ENCODE results near the gene NPEPPS. TPM values are rescaled to one million over a fixed set of nuclear protein-coding genes. Genes with fewer than 3 reads are reported as not detected.
A peak's percentile ranks its signal among the peaks of the same experiment; 100 is the strongest.
"Not testable (repeated sequence)": the region's sequence is repeated elsewhere in the genome, so short reads cannot be mapped to it uniquely, and the experiment has no call there.

Gene NPEPPS
- total RNA-seq, 1 donor from 2014 or later = 143 TPM

GRCh38 chr17:47518880-47519279, 12.0 kb upstream of the NPEPPS start:
- H3K27me3 ChIP-seq (ENCODE audit: insufficient read depth, low read length); H3K4me1 Mint-ChIP-seq (ENCODE audit: low read depth, unreplicated experiment); H3K4me3 ChIP-seq (ENCODE audit: insufficient read depth, low read depth, low read length); H3K27ac ChIP-seq (ENCODE audit: low read depth, low read length); H3K36me3 ChIP-seq (ENCODE audit: insufficient read depth, low read length); H3K9ac ChIP-seq (ENCODE audit: low read length); H4K20me1 ChIP-seq (ENCODE audit: insufficient read depth, low read length); H3K27ac Mint-ChIP-seq (ENCODE audit: unreplicated experiment); H2AFZ ChIP-seq (ENCODE audit: low read depth, low read length); H3K9me3 ChIP-seq (ENCODE audit: insufficient read depth, low read depth, low read length); H3K79me2 ChIP-seq (ENCODE audit: insufficient read depth, low read length); H3K36me3 Mint-ChIP-seq (ENCODE audit: low read depth, unreplicated experiment); H3K4me1 ChIP-seq (ENCODE audit: insufficient read depth, low read length); H3K27me3 Mint-ChIP-seq (ENCODE audit: low read depth, unreplicated experiment); H3K4me3 Mint-ChIP-seq (ENCODE audit: unreplicated experiment); H3K9me3 Mint-ChIP-seq (ENCODE audit: unreplicated experiment); H3K4me2 ChIP-seq (ENCODE audit: low read length): not testable (repeated sequence)
- DNase-seq (ENCODE audit: low read depth) = peak; percentile 21
- FAIRE-seq = peak; percentile 9

DNA sequence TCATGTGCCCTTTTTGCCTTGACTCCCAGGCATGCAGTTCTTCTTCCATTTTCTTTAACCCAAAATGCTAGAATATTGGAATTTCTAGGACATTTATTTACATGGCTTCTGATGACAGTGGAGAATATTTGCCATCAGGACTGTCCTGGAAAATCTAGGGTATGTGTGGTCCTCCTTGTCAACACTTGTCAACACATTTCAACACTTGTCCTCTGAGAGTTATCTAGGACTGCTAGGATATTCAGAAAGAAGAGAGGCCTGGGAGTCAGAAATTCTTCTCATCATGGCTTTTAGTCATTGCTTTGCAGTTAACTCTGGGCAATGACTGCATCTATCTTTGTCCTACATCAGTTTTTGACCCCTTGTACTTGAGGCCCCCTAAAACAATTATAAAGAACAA, 11.5 kb upstream of the NPEPPS start:
- DNase-seq (ENCODE audit: low read depth); H3K27ac ChIP-seq (ENCODE audit: low read depth, low read length); H3K4me2 ChIP-seq (ENCODE audit: low read length); H2AFZ ChIP-seq (ENCODE audit: low read depth, low read length); H3K4me3 Mint-ChIP-seq (ENCODE audit: unreplicated experiment); H3K9ac ChIP-seq (ENCODE audit: low read length); FAIRE-seq; H3K4me1 Mint-ChIP-seq (ENCODE audit: low read depth, unreplicated experiment); H3K4me3 ChIP-seq (ENCODE audit: insufficient read depth, low read depth, low read length); H3K27me3 Mint-ChIP-seq (ENCODE audit: low read depth, unreplicated experiment); H3K9me3 ChIP-seq (ENCODE audit: insufficient read depth, low read depth, low read length); H3K9me3 Mint-ChIP-seq (ENCODE audit: unreplicated experiment); H3K27ac Mint-ChIP-seq (ENCODE audit: unreplicated experiment); H3K27me3 ChIP-seq (ENCODE audit: insufficient read depth, low read length); H3K36me3 Mint-ChIP-seq (ENCODE audit: low read depth, unreplicated experiment); H3K36me3 ChIP-seq (ENCODE audit: insufficient read depth, low read length); H3K79me2 ChIP-seq (ENCODE audit: insufficient read depth, low read length); H3K4me1 ChIP-seq (ENCODE audit: insufficient read depth, low read length); H4K20me1 ChIP-seq (ENCODE audit: insufficient read depth, low read length): not testable (repeated sequence)

DNA sequence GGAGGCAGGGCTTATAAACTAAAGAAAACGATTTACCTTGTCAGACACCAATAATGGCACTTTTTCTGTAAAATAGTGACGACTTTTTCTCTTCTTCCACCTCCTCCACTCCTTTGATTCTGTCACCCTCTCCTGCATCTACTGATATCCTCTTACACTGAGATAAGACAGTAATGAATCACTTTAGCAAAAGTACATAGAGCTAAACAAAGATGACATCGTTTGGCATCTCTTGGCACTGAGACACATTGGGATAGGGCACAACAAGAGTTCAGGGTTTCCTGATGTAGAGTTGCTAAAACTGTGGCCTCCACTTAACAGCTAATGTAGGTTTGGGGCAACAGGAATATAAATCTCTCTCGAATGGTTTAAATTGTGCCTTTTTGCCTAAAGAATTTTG, 10.6 kb upstream of the NPEPPS start:
- FAIRE-seq; H3K9me3 Mint-ChIP-seq (ENCODE audit: unreplicated experiment); H3K9ac ChIP-seq (ENCODE audit: low read length); DNase-seq (ENCODE audit: low read depth); H4K20me1 ChIP-seq (ENCODE audit: insufficient read depth, low read length); H3K4me2 ChIP-seq (ENCODE audit: low read length); H3K9me3 ChIP-seq (ENCODE audit: insufficient read depth, low read depth, low read length); H2AFZ ChIP-seq (ENCODE audit: low read depth, low read length); H3K27ac Mint-ChIP-seq (ENCODE audit: unreplicated experiment); H3K4me1 Mint-ChIP-seq (ENCODE audit: low read depth, unreplicated experiment); H3K27ac ChIP-seq (ENCODE audit: low read depth, low read length); H3K27me3 ChIP-seq (ENCODE audit: insufficient read depth, low read length); H3K4me3 Mint-ChIP-seq (ENCODE audit: unreplicated experiment); H3K36me3 ChIP-seq (ENCODE audit: insufficient read depth, low read length); H3K79me2 ChIP-seq (ENCODE audit: insufficient read depth, low read length); H3K36me3 Mint-ChIP-seq (ENCODE audit: low read depth, unreplicated experiment); H3K4me1 ChIP-seq (ENCODE audit: insufficient read depth, low read length); H3K4me3 ChIP-seq (ENCODE audit: insufficient read depth, low read depth, low read length); H3K27me3 Mint-ChIP-seq (ENCODE audit: low read depth, unreplicated experiment): not testable (repeated sequence)

GRCh38 chr17:47521434-47521833, 9.5 kb upstream of the NPEPPS start:
- H4K20me1 ChIP-seq (ENCODE audit: insufficient read depth, low read length); H3K9me3 Mint-ChIP-seq (ENCODE audit: unreplicated experiment); H3K4me1 Mint-ChIP-seq (ENCODE audit: low read depth, unreplicated experiment); H3K9ac ChIP-seq (ENCODE audit: low read length); H2AFZ ChIP-seq (ENCODE audit: low read depth, low read length); H3K4me3 ChIP-seq (ENCODE audit: insufficient read depth, low read depth, low read length); H3K4me2 ChIP-seq (ENCODE audit: low read length); H3K27ac ChIP-seq (ENCODE audit: low read depth, low read length); H3K36me3 Mint-ChIP-seq (ENCODE audit: low read depth, unreplicated experiment); H3K4me3 Mint-ChIP-seq (ENCODE audit: unreplicated experiment); H3K27me3 Mint-ChIP-seq (ENCODE audit: low read depth, unreplicated experiment); DNase-seq (ENCODE audit: low read depth); H3K27ac Mint-ChIP-seq (ENCODE audit: unreplicated experiment); H3K36me3 ChIP-seq (ENCODE audit: insufficient read depth, low read length); H3K4me1 ChIP-seq (ENCODE audit: insufficient read depth, low read length); FAIRE-seq; H3K27me3 ChIP-seq (ENCODE audit: insufficient read depth, low read length); H3K79me2 ChIP-seq (ENCODE audit: insufficient read depth, low read length); H3K9me3 ChIP-seq (ENCODE audit: insufficient read depth, low read depth, low read length): not testable (repeated sequence)

DNA sequence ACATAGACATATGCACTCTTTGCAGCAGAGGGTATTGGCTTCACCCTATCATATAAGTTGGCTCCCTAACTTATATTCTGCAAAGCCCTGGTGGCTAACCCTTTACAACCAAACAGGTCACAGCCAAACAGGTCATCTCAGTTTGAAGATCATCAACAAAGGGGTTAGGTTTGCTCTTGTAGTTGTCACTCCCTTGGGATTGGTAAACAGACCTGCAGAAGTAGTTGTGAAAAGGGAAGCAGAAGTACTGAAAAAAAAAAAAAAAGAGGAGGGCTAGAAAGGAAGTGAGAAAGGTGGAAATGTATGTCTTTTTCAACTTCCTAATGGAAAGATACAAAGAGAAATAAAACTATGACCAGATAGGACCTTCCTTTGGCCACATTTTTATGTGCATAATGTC, 8.6 kb upstream of the NPEPPS start:
- H3K27me3 ChIP-seq (ENCODE audit: insufficient read depth, low read length); H3K4me2 ChIP-seq (ENCODE audit: low read length); H4K20me1 ChIP-seq (ENCODE audit: insufficient read depth, low read length); H3K79me2 ChIP-seq (ENCODE audit: insufficient read depth, low read length); H3K4me3 Mint-ChIP-seq (ENCODE audit: unreplicated experiment); H3K9me3 Mint-ChIP-seq (ENCODE audit: unreplicated experiment); DNase-seq (ENCODE audit: low read depth); H3K4me3 ChIP-seq (ENCODE audit: insufficient read depth, low read depth, low read length); H3K27ac ChIP-seq (ENCODE audit: low read depth, low read length); FAIRE-seq; H2AFZ ChIP-seq (ENCODE audit: low read depth, low read length); H3K4me1 ChIP-seq (ENCODE audit: insufficient read depth, low read length); H3K4me1 Mint-ChIP-seq (ENCODE audit: low read depth, unreplicated experiment); H3K9me3 ChIP-seq (ENCODE audit: insufficient read depth, low read depth, low read length); H3K9ac ChIP-seq (ENCODE audit: low read length); H3K36me3 ChIP-seq (ENCODE audit: insufficient read depth, low read length); H3K27ac Mint-ChIP-seq (ENCODE audit: unreplicated experiment); H3K36me3 Mint-ChIP-seq (ENCODE audit: low read depth, unreplicated experiment); H3K27me3 Mint-ChIP-seq (ENCODE audit: low read depth, unreplicated experiment): not testable (repeated sequence)

GRCh38 chr17:47531233-47531820, 419 bp downstream of the NPEPPS start:
- H3K36me3 Mint-ChIP-seq (ENCODE audit: low read depth, unreplicated experiment); H3K4me1 ChIP-seq (ENCODE audit: insufficient read depth, low read length); FAIRE-seq; H3K4me1 Mint-ChIP-seq (ENCODE audit: low read depth, unreplicated experiment); H3K9me3 Mint-ChIP-seq (ENCODE audit: unreplicated experiment); H3K4me2 ChIP-seq (ENCODE audit: low read length); H3K27ac Mint-ChIP-seq (ENCODE audit: unreplicated experiment); H3K4me3 Mint-ChIP-seq (ENCODE audit: unreplicated experiment); H3K27me3 Mint-ChIP-seq (ENCODE audit: low read depth, unreplicated experiment); H3K27me3 ChIP-seq (ENCODE audit: insufficient read depth, low read length); H3K9me3 ChIP-seq (ENCODE audit: insufficient read depth, low read depth, low read length); H2AFZ ChIP-seq (ENCODE audit: low read depth, low read length); H4K20me1 ChIP-seq (ENCODE audit: insufficient read depth, low read length); H3K36me3 ChIP-seq (ENCODE audit: insufficient read depth, low read length); DNase-seq (ENCODE audit: low read depth): not testable (repeated sequence)
- peaks cover 32% of the 10 kb centered on the region for H3K79me2 ChIP-seq (ENCODE audit: insufficient read depth, low read length)
- peak overlapping the region; percentile 61 for H3K4me3 ChIP-seq (ENCODE audit: insufficient read depth, low read depth, low read length)
- peak overlapping the region; percentile 83 for H3K9ac ChIP-seq (ENCODE audit: low read length)
- peak overlapping the region; percentile 33 for H3K27ac ChIP-seq (ENCODE audit: low read depth, low read length)
